HEK293 (cell line): Measurements from ENCODE around the gene LAMB4.

Experiments
- ZNF239 ChIP-seq: fragments of 450-650 bp; formaldehyde crosslinking; IDR thresholded peaks from 2 replicates; pipeline ENCODE4 v1.5.1; 2016; ENCODE audit warnings: missing biosample characterization, missing genetic modification characterization
- ZNF24 ChIP-seq: fragments of 450-650 bp; formaldehyde crosslinking; IDR thresholded peaks from 2 replicates; pipeline ENCODE4 v1.5.1; 2016; ENCODE audit warnings: missing biosample characterization, missing genetic modification characterization
- ZNF621 ChIP-seq: fragments of 450-650 bp; formaldehyde crosslinking; IDR thresholded peaks from 2 replicates; pipeline ENCODE4 v1.5.1; 2017; ENCODE audit warnings: missing biosample characterization, missing genetic modification characterization
- TF ChIP-seq, protein P1 (sequence below): fragments of 450-650 bp; formaldehyde crosslinking; IDR thresholded peaks from 2 replicates; pipeline ENCODE4 v1.5.1; 2016; ENCODE audit warnings: missing biosample characterization, missing genetic modification characterization
- TF ChIP-seq, protein P2 (sequence below): fragments of 450-650 bp; formaldehyde crosslinking; IDR thresholded peaks from 2 replicates; pipeline ENCODE4 v1.5.1; 2016; ENCODE audit warnings: missing biosample characterization, missing genetic modification characterization
- TF ChIP-seq, protein P3 (sequence below): fragments of 450-650 bp; formaldehyde crosslinking; IDR thresholded peaks from 2 replicates; pipeline ENCODE4 v1.5.1; 2016; ENCODE audit warnings: missing biosample characterization, missing genetic modification characterization
- TF ChIP-seq, protein P4 (sequence below): fragments of 450-650 bp; formaldehyde crosslinking; IDR thresholded peaks from 2 replicates; pipeline ENCODE4 v1.5.1; 2016; ENCODE audit warnings: missing biosample characterization, missing genetic modification characterization
- TF ChIP-seq, protein P5 (sequence below): fragments of 450-650 bp; IDR thresholded peaks from 2 replicates; pipeline ENCODE4 v1.5.1; 2018; ENCODE audit warnings: missing biosample characterization, mild to moderate bottlenecking, missing genetic modification characterization

DNA sequence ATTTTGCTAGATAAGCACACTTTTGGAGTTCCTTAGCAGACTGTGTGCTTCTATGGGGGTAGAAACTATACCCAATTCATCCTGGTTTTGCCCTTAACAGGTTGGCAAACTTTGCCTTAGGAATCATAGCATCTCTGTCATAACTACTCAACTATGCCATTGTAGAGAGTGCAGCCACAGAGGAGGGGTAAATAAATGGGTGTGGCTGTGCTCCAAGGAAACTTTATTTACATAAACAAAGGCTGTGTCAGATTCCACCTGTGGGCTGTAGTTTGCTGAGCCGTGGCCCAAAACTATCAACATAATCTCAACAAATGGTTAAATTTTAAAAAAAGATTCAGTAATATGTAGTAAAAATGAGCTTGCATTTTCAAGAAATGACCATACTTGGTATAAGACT, 75.6 kb downstream of the LAMB4 start:
- TF ChIP-seq, protein P1, sequence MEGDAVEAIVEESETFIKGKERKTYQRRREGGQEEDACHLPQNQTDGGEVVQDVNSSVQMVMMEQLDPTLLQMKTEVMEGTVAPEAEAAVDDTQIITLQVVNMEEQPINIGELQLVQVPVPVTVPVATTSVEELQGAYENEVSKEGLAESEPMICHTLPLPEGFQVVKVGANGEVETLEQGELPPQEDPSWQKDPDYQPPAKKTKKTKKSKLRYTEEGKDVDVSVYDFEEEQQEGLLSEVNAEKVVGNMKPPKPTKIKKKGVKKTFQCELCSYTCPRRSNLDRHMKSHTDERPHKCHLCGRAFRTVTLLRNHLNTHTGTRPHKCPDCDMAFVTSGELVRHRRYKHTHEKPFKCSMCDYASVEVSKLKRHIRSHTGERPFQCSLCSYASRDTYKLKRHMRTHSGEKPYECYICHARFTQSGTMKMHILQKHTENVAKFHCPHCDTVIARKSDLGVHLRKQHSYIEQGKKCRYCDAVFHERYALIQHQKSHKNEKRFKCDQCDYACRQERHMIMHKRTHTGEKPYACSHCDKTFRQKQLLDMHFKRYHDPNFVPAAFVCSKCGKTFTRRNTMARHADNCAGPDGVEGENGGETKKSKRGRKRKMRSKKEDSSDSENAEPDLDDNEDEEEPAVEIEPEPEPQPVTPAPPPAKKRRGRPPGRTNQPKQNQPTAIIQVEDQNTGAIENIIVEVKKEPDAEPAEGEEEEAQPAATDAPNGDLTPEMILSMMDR (tag by site-specific recombination), result no peak
- TF ChIP-seq ZNF621 (no peak), ZNF24 (no peak), ZNF239 (tag by site-specific recombination) (no peak)
- TF ChIP-seq, protein P2, sequence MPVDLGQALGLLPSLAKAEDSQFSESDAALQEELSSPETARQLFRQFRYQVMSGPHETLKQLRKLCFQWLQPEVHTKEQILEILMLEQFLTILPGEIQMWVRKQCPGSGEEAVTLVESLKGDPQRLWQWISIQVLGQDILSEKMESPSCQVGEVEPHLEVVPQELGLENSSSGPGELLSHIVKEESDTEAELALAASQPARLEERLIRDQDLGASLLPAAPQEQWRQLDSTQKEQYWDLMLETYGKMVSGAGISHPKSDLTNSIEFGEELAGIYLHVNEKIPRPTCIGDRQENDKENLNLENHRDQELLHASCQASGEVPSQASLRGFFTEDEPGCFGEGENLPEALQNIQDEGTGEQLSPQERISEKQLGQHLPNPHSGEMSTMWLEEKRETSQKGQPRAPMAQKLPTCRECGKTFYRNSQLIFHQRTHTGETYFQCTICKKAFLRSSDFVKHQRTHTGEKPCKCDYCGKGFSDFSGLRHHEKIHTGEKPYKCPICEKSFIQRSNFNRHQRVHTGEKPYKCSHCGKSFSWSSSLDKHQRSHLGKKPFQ, result no peak
- TF ChIP-seq, protein P3, sequence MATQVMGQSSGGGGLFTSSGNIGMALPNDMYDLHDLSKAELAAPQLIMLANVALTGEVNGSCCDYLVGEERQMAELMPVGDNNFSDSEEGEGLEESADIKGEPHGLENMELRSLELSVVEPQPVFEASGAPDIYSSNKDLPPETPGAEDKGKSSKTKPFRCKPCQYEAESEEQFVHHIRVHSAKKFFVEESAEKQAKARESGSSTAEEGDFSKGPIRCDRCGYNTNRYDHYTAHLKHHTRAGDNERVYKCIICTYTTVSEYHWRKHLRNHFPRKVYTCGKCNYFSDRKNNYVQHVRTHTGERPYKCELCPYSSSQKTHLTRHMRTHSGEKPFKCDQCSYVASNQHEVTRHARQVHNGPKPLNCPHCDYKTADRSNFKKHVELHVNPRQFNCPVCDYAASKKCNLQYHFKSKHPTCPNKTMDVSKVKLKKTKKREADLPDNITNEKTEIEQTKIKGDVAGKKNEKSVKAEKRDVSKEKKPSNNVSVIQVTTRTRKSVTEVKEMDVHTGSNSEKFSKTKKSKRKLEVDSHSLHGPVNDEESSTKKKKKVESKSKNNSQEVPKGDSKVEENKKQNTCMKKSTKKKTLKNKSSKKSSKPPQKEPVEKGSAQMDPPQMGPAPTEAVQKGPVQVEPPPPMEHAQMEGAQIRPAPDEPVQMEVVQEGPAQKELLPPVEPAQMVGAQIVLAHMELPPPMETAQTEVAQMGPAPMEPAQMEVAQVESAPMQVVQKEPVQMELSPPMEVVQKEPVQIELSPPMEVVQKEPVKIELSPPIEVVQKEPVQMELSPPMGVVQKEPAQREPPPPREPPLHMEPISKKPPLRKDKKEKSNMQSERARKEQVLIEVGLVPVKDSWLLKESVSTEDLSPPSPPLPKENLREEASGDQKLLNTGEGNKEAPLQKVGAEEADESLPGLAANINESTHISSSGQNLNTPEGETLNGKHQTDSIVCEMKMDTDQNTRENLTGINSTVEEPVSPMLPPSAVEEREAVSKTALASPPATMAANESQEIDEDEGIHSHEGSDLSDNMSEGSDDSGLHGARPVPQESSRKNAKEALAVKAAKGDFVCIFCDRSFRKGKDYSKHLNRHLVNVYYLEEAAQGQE (tag by site-specific recombination), result no peak
- TF ChIP-seq, protein P4, sequence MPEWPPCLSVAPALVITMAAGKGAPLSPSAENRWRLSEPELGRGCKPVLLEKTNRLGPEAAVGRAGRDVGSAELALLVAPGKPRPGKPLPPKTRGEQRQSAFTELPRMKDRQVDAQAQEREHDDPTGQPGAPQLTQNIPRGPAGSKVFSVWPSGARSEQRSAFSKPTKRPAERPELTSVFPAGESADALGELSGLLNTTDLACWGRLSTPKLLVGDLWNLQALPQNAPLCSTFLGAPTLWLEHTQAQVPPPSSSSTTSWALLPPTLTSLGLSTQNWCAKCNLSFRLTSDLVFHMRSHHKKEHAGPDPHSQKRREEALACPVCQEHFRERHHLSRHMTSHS (tag by site-specific recombination), result no peak
- TF ChIP-seq, protein P5, sequence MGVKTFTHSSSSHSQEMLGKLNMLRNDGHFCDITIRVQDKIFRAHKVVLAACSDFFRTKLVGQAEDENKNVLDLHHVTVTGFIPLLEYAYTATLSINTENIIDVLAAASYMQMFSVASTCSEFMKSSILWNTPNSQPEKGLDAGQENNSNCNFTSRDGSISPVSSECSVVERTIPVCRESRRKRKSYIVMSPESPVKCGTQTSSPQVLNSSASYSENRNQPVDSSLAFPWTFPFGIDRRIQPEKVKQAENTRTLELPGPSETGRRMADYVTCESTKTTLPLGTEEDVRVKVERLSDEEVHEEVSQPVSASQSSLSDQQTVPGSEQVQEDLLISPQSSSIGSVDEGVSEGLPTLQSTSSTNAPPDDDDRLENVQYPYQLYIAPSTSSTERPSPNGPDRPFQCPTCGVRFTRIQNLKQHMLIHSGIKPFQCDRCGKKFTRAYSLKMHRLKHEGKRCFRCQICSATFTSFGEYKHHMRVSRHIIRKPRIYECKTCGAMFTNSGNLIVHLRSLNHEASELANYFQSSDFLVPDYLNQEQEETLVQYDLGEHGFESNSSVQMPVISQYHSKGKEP (tag by site-specific recombination), result no peak
